ENCODE data around the gene HOXC9.

Gene HOXC9

DNA sequence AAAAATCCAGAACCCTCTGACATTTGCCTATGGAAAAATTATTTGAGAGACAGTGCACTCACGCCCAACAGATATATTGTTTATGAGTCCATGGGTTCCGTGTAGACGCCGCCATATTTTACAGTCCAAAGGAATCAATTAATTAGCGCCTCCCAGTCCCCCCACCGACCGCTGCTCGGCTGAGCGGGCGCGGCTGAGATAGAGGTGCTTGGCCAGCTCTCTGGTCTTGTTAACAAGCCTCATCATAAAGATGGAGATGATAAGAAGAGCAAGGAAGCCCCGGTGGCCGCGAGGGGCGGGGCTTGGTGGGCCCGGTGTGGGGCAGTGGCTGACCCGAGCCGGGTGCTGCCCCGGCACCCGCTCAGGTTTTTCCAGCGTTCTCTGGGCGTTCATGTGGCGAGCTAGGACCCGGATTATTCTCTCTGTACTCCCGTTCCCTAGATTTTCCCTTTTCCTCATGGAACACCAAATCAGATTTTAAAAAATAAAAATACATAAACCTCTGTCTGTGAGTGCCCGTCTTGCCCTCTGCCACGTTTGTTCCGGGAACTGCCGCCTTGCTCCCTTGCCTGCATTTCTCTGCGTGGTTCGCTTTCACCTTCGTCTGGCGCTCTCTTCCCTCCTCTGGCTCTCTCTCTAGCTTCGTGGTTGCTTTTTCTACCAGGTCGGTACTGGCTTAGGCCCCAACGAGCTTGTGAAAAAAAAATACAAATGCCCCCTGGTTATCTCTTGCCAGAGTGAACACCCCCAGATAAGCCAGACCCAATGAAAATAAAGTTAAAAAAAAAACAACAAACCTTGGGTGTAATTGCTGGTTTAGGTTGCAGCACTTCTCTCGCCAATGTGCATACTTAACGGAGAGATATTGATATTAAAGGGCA lies 36.3 kb upstream of the HOXC9 start:
- DNase-seq = no peak

DNA sequence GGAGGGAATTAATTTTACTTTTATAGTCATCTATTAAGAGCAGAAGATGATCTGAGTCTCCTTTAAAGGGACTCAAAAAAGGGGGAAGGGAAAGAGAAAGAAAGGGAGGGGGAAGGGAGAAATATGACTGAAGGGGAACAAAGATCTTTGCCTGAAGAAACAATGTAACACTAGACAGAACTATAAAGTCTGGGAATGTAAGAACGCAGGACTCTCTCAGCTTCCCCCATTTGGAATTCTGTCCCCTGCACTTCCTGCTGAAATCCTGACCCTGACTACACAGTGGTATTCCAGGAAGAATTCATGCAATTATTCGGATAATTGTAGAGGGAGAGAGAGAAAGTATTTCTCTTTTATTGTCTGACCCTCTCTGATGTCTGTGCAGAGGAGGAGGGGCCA lies 35.6 kb upstream of the HOXC9 start:
- no peak for DNase-seq

DNA sequence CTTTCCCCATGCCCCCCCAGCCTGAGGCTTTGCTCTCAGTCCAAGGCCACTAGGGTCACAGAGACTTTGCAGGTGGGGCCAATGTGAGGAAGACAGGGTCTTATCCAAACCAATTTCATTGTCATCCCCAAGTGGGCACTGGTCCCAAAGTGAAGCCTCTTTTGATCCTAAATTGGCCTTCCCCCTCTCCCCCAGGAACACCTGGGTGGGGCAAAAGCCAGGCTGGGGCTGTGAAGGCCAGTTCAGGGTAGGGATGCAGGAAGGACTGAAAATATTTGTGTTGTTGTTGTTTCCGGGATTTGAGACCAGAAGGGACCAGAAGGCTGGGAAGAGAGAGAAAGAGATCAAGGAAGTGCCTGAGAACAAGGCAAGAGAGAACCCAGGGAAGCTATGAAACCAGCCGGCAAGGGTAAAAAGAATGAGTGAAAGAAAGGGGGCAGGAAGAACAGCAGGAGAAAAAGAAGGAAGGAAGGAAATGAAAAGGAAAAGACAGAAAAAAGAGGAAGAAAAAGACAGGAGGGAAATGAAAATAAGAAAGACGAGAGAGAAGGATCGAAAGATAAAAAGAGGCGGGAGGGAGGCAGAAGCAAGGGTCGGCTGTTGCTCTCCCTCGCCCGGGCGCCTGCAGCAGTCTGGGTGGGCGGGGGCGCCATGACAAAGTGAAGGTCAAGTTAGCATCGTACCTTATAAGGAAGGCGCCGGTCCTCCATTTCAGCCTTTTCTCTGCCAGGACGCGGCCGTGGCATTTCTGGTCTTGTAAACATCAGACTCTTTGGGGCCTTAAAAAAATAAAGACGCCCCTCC lies 34.5 kb upstream of the HOXC9 start:
- no peak for DNase-seq

DNA sequence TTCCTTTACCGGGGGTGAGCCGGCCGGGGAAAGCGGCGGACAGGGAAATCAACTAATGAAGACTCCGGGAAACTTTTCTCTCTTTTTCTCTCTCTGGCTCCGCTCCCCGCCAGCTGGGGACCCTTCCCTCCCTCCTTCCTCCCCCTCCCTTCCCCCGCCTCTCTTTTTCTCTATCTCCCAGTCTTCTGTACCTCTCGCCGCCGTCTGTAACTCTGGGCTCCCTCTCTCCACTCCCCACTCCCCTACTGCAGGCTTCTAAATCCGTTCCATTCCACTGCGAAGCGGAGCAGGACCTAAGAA lies 33.9 kb upstream of the HOXC9 start:
- no peak for DNase-seq

DNA sequence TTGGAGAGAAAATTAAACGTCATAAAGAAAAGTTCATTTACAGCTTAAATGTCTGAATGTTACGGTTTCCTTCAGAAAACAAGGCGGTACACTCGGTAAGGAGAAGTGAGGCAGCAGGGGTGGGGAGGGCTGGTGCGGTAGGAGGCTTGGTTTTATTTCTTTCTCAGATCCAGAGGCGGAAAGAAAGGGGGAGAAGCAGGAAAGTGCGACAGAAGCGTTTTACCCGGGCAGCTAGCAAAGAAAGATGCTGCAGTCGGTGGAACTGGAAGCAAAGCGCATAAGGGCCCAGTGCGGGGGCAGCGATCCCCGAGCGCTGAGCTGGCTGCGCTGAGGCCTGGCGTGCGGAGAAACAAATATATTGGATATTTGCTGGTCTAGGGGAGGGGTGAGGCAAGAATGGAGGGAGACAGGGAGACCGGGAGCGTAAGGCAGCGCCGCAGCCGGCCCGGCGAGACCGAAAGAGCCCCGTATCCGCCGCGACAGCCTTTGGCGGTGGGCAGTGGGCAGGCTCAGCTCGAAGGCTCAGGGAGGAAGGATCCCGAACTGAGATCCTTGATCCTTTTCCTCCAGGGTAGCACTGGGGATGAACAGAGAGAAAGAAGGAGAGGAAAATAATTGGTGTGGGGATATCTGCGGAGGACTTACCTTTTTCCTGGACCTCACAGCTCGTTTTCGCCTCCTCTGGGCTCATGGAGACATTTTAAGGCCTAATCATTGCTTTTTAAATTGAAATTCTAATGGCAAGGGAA lies 33.4 kb upstream of the HOXC9 start:
- DNase-seq = no peak

DNA sequence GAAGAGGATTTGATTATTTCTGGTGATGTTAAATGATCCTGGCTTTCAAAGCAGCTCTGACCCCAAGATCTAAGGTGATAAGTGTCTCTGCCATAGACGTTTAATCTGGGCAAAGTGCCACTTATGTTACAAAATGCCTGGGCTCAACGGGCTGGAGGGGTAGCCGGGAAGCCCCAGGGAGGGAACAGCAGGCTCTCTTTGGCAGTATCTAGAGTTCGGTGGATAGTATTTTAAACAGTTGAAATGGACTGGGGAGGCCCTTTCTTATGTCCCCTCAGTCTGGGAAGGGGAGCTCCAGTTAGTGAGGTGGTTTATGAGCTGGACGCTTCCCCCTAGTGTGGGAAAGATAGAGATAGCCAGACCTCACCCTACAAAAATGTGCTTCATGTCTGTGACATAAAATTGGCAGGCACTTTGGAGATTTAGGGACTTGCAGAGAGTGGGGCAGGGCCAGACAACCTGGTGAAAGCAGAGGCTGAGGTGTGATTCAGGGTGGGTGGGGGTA lies 32.5 kb upstream of the HOXC9 start:
- DNase-seq = no peak

DNA sequence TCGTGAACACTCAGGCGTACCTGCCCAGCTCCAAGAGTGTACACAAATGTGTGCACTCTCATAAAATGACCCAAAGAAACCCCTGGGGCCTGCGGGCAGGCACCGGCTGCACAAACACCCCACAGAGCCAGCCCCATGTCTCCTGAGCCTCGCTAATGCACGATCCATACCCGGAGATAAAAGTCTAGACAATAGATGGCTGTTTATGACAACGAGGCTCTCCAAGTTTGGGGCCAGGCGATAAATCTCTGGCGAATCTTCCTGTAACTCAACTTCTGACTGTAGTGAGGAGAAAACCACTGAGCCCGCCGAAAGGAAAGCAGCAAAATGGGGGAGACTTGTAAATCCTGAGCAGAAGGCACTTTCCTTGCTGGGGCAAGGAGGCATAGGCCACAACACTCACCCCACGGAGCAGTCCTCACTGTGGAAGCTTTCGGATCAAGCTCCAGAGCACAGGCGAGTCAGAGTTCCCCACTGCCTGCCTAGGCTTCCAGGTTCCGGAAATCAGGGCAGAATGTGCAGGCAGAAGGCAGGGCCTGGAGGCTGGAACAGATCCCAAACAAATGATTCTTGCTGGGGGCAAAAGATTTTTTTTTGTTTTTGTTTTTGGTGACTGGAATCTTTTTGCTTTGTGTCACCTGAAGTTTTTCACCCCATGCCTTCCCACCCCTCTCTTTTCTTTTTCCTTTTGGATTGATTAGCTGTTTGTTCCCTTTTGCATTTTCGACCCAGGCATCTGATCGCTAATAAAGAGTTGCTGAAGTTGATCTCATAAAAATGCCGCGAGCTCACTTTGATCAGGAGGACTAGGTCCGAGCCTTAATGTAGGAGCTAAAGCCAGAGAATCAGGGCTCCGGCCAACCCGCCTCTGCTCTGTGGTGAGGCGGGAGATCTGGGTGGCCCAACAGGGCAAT lies 31.5 kb upstream of the HOXC9 start:
- no peak for DNase-seq

DNA sequence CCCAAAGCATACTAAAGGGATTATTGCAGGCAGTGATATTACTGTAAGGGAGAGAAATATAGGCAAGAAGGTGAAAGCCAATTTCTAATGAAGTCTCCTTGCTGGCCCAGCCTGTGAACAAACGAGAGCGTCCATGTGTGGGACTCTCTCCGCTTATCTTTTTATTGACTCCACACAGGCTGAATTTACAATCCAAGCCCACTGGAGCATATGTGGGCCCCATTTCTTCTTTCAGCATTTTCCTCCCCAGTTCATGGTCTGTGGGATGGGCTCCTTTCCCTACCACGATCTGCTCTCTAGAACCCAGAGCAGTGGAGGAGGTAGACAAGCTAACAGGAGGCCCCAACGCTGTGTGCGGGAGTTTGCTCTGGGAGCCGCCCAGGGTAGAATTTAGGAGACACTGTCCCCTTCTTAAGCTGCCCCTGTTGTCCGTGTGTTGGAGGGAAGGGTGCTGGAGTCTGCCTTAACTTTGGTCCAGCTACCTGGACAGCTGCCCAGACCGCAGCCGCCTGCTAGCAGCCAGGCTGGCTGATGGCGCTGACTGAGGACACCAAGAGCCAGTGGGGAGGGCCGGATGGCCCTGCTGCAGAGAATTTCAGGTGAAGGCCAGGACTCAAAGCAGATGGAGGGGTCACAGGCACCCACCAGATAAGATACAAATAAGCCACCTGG lies 30.2 kb upstream of the HOXC9 start:
- no peak for DNase-seq

DNA sequence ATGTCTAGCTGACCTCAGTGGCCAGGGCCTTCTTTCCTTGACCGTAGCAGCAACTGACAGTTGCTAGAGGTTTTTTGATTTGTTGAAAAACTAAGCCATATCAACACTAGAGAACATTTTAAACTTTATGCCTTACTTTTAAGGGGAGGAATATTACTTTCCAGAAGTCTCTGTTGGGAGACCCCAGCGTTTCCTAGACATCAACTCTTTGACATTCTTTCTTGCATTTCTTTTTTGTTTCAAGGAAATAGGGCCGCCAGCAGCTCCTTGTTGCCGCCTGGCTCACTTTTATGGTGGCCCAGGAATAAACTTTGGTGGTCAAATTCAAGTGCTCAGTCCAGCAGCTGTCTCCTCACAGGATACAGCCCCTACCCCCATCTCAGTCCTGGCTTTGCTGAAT lies 29.5 kb upstream of the HOXC9 start:
- DNase-seq = no peak

DNA sequence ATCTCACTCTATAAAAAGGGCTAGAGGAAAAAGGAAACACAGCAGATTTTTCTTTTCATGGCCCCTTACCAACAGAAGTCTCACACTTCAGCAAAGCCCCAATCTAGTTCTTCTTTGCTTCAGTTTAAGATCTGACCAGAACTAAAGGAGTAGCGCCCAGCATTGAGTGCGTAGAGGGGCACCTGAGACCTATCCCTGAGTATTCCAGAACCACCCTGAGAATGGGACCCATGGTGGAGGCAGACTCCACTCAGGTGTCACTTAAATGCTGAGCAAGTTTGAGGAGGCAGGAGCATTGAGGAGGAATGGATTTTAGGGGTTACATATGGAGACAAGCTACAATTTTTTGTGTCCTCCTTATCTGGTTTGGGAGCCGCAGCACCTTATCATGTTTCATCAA lies 28.8 kb upstream of the HOXC9 start:
- no peak for DNase-seq

DNA sequence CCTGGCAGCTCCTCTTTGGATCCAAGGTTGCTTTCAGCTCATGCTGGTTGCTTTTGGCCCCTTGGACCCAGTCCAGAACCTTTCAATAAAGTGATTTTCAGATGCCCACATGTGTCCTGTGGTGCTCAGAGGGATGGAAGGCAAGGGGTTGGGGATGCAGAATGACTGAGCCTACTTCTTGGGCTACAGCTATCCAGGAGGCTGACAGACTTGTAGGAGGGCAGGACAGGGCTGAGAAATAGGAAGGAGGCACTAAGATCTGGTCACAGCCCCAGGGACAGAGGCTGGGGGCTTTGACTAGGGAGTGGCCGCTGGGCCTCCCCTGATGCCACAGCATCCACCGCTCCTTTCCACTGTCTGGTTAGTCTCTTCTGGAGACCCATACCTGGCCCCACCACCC lies 28.3 kb upstream of the HOXC9 start:
- DNase-seq = no peak

DNA sequence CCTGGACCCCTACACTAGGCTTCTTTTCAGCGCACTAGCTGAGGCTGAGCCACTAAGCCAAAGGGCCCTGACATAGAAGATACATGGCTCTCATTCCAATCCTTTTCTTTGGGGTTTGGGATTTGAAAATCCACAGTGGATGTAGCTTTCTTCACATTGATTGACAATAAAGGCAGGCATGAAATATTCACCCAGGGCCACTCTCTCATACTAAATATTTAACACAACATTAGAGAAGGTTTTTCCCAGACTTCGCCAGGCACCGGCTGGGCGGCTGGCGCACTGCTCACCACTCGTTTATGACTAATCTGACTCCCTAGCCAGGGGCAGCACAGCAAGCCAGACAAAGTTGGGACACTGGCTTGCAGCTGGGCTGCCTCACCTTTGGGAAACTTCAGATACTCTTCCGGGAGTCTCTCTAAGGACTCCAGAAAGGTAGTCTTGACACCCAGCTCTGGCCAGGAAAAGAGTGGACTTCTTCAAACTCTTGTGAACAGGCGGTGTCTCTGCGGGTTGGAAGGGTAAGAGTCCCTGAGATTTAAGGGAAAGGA lies 27.7 kb upstream of the HOXC9 start:
- no peak for DNase-seq

DNA sequence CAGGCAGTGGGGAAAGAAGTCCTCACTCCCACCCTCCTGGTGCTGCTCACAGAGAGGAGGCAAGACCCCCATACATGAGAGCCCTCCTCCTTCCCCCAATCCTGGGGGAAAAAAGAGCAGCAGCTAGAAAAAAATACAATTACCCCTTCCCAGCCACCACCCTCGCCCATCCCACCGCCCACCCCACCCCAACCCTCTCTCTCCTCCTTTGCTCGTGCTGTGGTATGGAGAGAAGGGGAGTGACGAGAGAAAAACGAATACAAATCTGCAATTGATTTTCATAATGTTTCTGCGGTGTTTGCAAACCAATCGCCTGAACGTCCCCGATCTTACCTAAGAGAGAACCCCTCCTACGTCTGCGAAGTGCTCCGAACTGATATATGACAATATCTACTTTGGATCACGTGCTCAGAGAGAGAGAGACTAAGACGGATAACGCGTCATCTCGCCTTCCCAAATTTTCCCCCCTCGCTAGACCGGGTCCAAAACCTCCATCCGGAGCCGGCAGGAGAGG lies 27.2 kb upstream of the HOXC9 start, which contains the start of gene HOXC11:
TSS of gene HOXC11 (plus strand) at position 405 of the 514 bp plus-strand sequence. CDS start 116 bp downstream, outside the sequence.
- no peak for DNase-seq

DNA sequence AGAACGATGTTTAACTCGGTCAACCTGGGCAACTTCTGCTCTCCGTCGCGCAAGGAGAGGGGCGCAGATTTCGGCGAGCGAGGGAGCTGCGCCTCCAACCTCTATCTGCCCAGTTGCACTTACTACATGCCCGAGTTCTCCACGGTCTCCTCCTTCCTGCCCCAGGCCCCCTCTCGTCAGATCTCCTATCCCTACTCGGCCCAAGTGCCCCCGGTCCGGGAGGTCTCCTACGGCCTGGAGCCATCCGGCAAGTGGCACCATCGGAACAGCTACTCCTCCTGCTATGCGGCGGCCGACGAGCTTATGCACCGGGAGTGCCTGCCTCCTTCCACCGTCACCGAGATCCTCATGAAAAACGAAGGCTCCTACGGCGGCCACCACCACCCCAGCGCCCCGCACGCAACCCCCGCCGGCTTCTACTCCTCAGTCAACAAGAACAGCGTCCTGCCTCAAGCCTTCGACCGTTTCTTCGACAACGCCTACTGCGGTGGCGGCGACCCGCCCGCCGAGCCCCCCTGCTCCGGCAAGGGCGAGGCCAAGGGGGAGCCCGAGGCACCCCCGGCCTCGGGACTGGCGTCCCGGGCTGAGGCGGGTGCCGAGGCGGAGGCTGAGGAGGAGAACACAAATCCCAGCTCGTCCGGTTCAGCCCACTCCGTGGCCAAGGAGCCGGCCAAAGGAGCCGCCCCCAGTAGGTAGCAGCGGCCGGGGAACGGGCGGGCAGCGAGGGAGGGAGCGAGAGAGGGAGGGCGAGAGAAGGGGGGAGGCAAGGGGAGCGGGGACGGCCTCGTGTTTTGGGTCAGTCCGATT lies 26.5 kb upstream of the HOXC9 start:
- DNase-seq = no peak

DNA sequence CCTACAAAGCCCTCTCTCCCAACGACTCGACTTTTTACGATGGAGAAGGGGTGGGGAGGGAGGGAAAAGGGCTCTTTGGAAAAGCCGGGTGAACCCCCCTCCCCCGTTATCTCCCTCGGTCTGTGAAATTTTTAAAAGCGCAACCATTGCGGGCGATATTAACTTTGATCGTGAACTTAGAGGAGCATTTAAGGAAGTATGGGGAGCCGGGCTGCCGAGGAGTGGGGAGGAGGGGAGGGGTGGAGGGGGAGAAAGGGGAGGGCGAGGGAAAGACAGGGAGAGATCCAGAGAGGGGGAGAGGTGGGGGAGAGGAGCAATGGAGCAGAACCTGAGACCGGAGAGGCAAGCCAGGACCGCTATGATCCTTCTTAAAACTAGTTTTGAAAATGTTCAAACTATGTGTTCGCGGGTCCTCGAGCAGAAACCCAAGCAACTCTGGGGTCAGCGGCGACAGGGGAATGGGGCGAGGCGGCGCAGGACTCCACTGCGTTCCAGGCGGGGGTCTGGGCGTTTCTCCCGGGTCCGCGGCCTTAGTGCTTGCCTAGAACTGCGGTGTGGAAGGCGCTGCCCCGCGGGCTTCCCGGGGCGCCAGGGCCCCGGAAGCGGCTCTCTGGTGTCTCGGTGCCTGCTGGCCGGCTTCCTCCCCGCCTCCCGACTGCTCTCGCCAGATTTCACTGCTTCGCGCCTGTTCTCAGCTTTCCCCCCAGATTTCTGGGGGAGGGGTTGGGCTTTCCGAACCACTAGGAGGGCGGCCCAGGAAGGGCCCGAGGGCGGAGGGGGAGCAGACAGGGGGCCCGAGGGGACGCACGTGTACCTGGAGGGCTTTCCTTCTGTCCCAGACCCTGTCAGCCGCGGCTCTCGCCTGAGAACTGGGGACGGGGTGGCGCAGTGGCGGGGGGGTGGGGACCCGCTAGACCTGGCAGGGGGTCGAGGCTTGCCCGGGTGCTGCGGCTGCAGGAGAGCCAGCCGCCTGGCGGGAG lies 25.6 kb upstream of the HOXC9 start, which contains the start of gene HOTAIR:
TSS of gene HOTAIR (minus strand) at position 871 of the 980 bp plus-strand sequence.
- DNase-seq = peak; percentile 21

DNA sequence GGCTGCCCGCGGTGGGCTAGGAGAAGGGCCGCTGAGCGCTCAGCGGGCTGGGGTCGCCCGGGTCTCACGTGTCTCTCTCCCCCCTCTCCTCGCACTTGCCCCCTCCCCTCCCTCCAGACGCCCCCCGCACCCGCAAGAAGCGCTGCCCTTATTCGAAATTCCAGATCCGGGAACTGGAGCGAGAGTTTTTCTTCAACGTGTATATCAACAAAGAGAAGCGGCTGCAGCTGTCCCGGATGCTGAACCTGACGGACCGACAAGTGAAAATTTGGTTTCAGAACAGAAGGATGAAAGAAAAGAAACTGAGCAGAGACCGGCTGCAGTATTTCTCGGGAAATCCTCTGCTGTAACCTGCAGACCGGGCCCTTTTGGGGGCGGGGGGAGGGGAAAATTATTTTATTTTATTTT lies 24.9 kb upstream of the HOXC9 start:
- no peak for DNase-seq

DNA sequence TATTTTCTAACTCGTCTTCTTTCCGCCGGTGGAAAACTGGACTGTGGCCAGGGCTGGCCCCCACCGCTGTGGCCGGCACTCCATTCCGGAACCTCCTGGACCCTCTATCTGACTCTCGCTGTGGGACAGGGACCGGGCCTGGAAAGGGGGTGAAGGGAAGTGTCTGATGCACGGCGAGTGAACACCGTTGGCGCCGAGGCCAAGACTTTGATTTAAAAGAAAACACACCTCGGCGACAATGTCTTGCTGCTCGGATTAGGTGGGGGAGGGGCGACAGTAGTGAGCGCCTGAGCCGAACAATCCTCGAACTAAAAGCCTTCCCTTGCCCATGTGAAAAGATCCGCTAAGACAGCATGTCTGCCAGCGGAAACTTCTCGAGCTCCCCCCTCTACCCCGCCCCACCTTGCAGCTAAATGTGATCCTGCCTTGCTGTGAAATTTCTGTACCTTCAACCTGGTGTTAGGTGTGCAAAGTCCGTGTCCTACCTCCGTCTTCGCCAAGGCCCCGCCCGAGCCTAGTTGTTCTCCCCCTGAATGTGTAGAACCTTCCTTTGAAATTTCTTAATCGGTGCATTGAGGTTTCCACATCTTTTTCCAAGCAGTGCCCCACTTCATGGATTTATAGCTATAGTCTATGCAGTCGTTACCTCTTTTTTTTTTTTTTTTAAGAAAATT lies 24.3 kb upstream of the HOXC9 start:
- DNase-seq = no peak

DNA sequence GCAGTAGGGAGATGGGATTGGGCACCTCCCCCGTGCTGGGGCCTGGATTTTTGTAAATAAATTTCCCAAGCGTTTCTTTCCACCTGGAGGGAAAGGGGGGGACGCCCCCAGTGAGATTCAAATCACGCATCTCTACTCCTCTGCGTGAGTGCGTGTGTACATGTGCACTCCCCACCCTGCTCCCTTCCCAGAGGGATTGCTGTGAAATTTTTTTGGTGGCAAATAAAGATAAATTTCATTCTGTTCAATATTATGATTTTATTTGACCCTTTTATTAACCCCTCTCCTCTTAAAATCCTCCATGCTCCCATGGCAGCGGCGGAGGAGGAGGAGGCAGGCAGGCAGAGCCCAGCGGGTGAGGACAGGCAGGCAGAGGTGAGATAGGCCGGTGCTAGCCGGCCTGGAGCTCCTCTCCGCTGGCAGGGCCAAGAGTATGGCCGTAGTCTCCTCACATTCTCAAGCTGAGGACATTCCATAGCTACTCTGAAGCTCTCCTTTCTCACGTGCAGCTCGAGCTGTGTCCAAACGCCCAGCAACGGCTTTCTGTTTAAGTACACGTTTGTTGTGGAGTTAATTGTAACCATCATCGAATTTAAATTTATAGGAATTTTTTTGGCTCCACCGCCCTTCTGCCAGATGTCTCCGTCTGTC lies 23.7 kb upstream of the HOXC9 start:
- no peak for DNase-seq

Data from CD4-positive, alpha-beta T cell treated with Interleukin-4 for 4 hours (primary cell).